Measurements from ENCODE around the gene CD3E. TPM values are rescaled to one million over a fixed set of nuclear protein-coding genes. Genes with fewer than 3 reads are reported as not detected.

The CD3E gene
- total and polyA plus RNA-seq, 4 donors = 0.33 to 2.3 (median 1.8) TPM

DNA sequence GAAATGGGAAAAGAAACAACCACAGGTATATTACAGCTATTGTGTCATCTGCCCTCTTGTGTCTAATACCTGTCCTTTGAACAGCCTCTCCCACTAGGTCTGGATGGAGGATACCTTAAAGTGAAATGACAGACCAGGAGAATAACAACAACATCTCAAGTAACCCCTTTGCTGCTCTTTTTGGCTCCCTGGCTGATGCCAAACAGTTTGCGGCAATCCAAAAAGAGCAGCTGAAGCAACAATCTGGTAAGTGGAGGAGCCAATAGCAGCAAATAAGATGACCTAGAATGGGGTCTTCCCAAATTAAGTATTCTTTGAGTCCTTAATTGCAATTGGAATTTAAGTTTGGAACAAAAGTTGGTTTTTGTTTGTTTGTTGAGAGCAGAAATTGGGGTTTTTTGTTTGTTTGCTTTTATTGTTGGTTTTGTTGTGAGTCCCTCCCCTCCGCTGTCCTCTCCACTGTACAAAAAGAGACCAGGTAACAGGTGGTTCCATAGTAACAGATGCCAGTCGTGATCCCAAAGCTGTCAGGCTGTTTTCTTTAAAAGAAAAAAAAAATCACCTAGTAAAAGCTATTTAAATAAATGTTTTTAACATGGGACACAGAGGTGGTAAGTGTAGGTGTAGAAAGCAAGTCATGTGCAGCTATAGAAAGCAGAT is 60.6 kb downstream of the CD3E start:
- TF ChIP-seq HNF4G (IDR thresholded peaks at IDR 0.05) (no peak), HNF4A (conservative IDR thresholded peaks at IDR 0.05) (no peak), FOXA2 (IDR thresholded peaks at IDR 0.05) (no peak), FOXA1 (IDR thresholded peaks at IDR 0.05) (no peak), NR2F2 (IDR thresholded peaks at IDR 0.05) (no peak), RXRA (IDR thresholded peaks at IDR 0.05) (no peak), RAD21 (IDR thresholded peaks at IDR 0.05) (no peak)
- TF ChIP-seq, protein P1, sequence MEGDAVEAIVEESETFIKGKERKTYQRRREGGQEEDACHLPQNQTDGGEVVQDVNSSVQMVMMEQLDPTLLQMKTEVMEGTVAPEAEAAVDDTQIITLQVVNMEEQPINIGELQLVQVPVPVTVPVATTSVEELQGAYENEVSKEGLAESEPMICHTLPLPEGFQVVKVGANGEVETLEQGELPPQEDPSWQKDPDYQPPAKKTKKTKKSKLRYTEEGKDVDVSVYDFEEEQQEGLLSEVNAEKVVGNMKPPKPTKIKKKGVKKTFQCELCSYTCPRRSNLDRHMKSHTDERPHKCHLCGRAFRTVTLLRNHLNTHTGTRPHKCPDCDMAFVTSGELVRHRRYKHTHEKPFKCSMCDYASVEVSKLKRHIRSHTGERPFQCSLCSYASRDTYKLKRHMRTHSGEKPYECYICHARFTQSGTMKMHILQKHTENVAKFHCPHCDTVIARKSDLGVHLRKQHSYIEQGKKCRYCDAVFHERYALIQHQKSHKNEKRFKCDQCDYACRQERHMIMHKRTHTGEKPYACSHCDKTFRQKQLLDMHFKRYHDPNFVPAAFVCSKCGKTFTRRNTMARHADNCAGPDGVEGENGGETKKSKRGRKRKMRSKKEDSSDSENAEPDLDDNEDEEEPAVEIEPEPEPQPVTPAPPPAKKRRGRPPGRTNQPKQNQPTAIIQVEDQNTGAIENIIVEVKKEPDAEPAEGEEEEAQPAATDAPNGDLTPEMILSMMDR (IDR thresholded peaks at IDR 0.05; ENCODE audit: low read depth, low read length, missing input control) = no peak
- TF ChIP-seq, protein P2, sequence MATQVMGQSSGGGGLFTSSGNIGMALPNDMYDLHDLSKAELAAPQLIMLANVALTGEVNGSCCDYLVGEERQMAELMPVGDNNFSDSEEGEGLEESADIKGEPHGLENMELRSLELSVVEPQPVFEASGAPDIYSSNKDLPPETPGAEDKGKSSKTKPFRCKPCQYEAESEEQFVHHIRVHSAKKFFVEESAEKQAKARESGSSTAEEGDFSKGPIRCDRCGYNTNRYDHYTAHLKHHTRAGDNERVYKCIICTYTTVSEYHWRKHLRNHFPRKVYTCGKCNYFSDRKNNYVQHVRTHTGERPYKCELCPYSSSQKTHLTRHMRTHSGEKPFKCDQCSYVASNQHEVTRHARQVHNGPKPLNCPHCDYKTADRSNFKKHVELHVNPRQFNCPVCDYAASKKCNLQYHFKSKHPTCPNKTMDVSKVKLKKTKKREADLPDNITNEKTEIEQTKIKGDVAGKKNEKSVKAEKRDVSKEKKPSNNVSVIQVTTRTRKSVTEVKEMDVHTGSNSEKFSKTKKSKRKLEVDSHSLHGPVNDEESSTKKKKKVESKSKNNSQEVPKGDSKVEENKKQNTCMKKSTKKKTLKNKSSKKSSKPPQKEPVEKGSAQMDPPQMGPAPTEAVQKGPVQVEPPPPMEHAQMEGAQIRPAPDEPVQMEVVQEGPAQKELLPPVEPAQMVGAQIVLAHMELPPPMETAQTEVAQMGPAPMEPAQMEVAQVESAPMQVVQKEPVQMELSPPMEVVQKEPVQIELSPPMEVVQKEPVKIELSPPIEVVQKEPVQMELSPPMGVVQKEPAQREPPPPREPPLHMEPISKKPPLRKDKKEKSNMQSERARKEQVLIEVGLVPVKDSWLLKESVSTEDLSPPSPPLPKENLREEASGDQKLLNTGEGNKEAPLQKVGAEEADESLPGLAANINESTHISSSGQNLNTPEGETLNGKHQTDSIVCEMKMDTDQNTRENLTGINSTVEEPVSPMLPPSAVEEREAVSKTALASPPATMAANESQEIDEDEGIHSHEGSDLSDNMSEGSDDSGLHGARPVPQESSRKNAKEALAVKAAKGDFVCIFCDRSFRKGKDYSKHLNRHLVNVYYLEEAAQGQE (IDR thresholded peaks at IDR 0.05) = no peak
- TF ChIP-seq, protein P3, sequence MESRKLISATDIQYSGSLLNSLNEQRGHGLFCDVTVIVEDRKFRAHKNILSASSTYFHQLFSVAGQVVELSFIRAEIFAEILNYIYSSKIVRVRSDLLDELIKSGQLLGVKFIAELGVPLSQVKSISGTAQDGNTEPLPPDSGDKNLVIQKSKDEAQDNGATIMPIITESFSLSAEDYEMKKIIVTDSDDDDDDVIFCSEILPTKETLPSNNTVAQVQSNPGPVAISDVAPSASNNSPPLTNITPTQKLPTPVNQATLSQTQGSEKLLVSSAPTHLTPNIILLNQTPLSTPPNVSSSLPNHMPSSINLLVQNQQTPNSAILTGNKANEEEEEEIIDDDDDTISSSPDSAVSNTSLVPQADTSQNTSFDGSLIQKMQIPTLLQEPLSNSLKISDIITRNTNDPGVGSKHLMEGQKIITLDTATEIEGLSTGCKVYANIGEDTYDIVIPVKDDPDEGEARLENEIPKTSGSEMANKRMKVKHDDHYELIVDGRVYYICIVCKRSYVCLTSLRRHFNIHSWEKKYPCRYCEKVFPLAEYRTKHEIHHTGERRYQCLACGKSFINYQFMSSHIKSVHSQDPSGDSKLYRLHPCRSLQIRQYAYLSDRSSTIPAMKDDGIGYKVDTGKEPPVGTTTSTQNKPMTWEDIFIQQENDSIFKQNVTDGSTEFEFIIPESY (IDR thresholded peaks at IDR 0.05) = no peak
- TF ChIP-seq, protein P4, sequence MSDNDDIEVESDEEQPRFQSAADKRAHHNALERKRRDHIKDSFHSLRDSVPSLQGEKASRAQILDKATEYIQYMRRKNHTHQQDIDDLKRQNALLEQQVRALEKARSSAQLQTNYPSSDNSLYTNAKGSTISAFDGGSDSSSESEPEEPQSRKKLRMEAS (IDR thresholded peaks at IDR 0.05) = no peak
- Histone ChIP-seq H3K9me3 (ENCODE audit: control insufficient read depth in 4 of 4, low read length in 3 of 4) (no peaks in the 10 kb centered on the region), H3K9ac (ENCODE audit: low read depth in 1 of 2, low read length in 2 of 2) (no peak overlapping the region), H3K27me3 (ENCODE audit: control insufficient read depth in 4 of 4, insufficient read depth in 4 of 4, low read length in 3 of 4) (no peaks in the 10 kb centered on the region), H3K4me3 (ENCODE audit: low read depth in 1 of 3, low read length in 3 of 3) (no peak overlapping the region), H3K36me3 (ENCODE audit: control insufficient read depth in 4 of 4, insufficient read depth in 3 of 4, low read depth in 1 of 4, low read length in 3 of 4) (peaks cover 6 to 40% (median 35%) of the 10 kb centered on the region in 4 donors), H3K27ac (ENCODE audit: low read depth in 1 of 2, low read length in 2 of 2) (no peak overlapping the region), H3K4me1 (ENCODE audit: control insufficient read depth in 4 of 4, insufficient read depth in 4 of 4, low read length in 3 of 4) (peaks cover 2 to 31% (median 14%) of the 10 kb centered on the region in 4 donors)
- 96% methylated on average over 3 of the region's 3 CpGs for WGBS
- no peak for DNase-seq (ENCODE audit: low spot score)

Small RNAs within 50 kb of the gene (small RNA-seq; reads per million reads assigned to genes)
- not detected for gene AP001582.1

Other genes starting within 250 kb of the CD3E start
- under 1 TPM; 0.08 to 0.33 TPM for gene TMPRSS4, start 227.7 kb upstream of the CD3E start, total RNA-seq
- under 1 TPM in 1 of 2 donors, not detected in 1; 0.24 TPM for gene TMPRSS4, start 227.7 kb upstream of the CD3E start, polyA plus RNA-seq
- not detected for gene SMIM35, start 217.8 kb upstream of the CD3E start, total RNA-seq
- under 1 TPM in 1 of 2 donors, not detected in 1; 0.07 TPM for gene SMIM35, start 217.8 kb upstream of the CD3E start, polyA plus RNA-seq
- gene SCN4B, start 151.9 kb upstream of the CD3E start, total RNA-seq = under 1 TPM; 0.05 to 0.67 TPM
- gene SCN4B, start 151.9 kb upstream of the CD3E start, polyA plus RNA-seq = under 1 TPM in 1 of 2 donors, not detected in 1; 0.42 TPM
- gene SCN2B, start 128.1 kb upstream of the CD3E start, total RNA-seq = under 1 TPM in 1 of 2 donors, not detected in 1; 0.05 TPM
- gene SCN2B, start 128.1 kb upstream of the CD3E start, polyA plus RNA-seq = under 1 TPM in 1 of 2 donors, not detected in 1; 0.01 TPM
- gene JAML, start 79.7 kb upstream of the CD3E start, total RNA-seq = 10 to 100 TPM in 1 of 2 donors, 1 to 10 TPM in 1; 9.6 to 13.5 TPM
- 1 to 10 TPM; 2.2 to 3.4 TPM for gene JAML, start 79.7 kb upstream of the CD3E start, polyA plus RNA-seq
- gene MPZL3, start 52.4 kb upstream of the CD3E start, total RNA-seq = 1 to 10 TPM; 4.1 to 6.9 TPM
- 1 to 10 TPM; 2.5 to 2.9 TPM for gene MPZL3, start 52.4 kb upstream of the CD3E start, polyA plus RNA-seq
- gene MPZL2, start 40.4 kb upstream of the CD3E start, total RNA-seq = 10 to 100 TPM; 14.4 to 17.2 TPM
- 1 to 10 TPM; 8.4 to 9.3 TPM for gene MPZL2, start 40.4 kb upstream of the CD3E start, polyA plus RNA-seq
- 1 to 10 TPM; 1.2 to 1.6 TPM for gene CD3D, start 38.0 kb downstream of the CD3E start, total RNA-seq
- gene CD3D, start 38.0 kb downstream of the CD3E start, polyA plus RNA-seq = 1 to 10 TPM; 1.1 TPM
- gene CD3G, start 39.6 kb downstream of the CD3E start, total RNA-seq = under 1 TPM; 0.19 to 0.84 TPM
- gene CD3G, start 39.6 kb downstream of the CD3E start, polyA plus RNA-seq = under 1 TPM; 0.28 to 0.39 TPM
- gene UBE4A, start 54.9 kb downstream of the CD3E start, total RNA-seq = 10 to 100 TPM; 24.7 to 41.3 TPM
- 10 to 100 TPM; 11.7 to 13.5 TPM for gene UBE4A, start 54.9 kb downstream of the CD3E start, polyA plus RNA-seq
- 10 to 100 TPM; 25.5 to 65.1 TPM for gene ATP5MG, start 96.9 kb downstream of the CD3E start, total RNA-seq
- 100 to 1,000 TPM; 110 to 542 TPM for gene ATP5MG, start 96.9 kb downstream of the CD3E start, polyA plus RNA-seq
- gene KMT2A, start 131.8 kb downstream of the CD3E start, total RNA-seq = 10 to 100 TPM; 19.2 to 27.9 TPM
- gene KMT2A, start 131.8 kb downstream of the CD3E start, polyA plus RNA-seq = 1 to 10 TPM; 4.3 to 6.5 TPM
- gene TTC36, start 222.7 kb downstream of the CD3E start, total RNA-seq = 10 to 100 TPM in 1 of 2 donors, 1 to 10 TPM in 1; 2.0 to 32.7 TPM
- 10 to 100 TPM; 36.9 to 66.1 TPM for gene TTC36, start 222.7 kb downstream of the CD3E start, polyA plus RNA-seq
- 10 to 100 TPM in 1 of 2 donors, 1 to 10 TPM in 1; 7.6 to 19.9 TPM for gene TMEM25, start 226.5 kb downstream of the CD3E start, total RNA-seq
- gene TMEM25, start 226.5 kb downstream of the CD3E start, polyA plus RNA-seq = 1 to 10 TPM; 5.5 to 6.7 TPM

All from liver (tissue), 10 donors.